ENCODE results near the gene CCDC141. TPM values are rescaled to one million over a fixed set of nuclear protein-coding genes. Genes with fewer than 3 reads are reported as not detected.
"Not testable (repeated sequence)": the region's sequence is repeated elsewhere in the genome, so short reads cannot be mapped to it uniquely, and the experiment has no call there.

The CCDC141 gene
- total RNA-seq, 3 donors from 2014 or later, result 0.58 to 0.84 (median 0.74) TPM

DNA sequence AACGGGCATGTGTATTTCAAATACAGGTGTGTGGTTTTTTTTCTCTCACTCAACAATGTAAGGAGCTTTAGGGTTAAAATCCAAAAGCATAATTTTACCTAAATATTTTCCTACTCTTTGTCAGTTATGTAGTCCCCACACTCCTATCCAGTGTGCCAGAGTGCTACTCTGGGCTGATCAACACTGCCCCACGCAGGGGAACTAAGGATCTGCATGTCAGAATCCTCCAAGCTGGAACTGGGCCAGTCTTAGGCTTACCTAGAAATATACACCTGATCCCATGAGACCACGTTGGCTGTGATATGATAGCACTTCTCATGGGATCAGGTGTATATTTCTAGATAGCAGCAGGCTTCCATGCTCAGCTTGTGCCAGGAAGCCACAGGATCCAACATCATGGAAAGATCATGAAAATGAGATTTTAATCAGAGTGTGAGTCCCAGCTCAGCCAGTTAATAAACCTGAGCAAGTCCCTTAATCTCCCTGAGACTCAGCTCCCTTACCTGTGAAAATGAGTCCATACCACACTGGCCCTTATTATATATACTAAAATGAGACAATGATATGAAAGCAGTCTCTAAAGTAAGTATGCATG, 29.7 kb downstream of the CCDC141 start:
- Mint-ChIP-seq H3K4me1 (ENCODE audit: low read depth) (peaks cover 19% of the 10 kb centered on the region), H3K27me3 (ENCODE audit: low read depth) (no peaks in the 10 kb centered on the region), H3K4me3 (no peak overlapping the region), H3K9me3 (peaks cover under 1% of the 10 kb centered on the region), H3K36me3 (ENCODE audit: insufficient read depth) (no peaks in the 10 kb centered on the region)
- DNase-seq, result peak; percentile 8
- ATAC-seq, result peak; percentile 79 to 81

DNA sequence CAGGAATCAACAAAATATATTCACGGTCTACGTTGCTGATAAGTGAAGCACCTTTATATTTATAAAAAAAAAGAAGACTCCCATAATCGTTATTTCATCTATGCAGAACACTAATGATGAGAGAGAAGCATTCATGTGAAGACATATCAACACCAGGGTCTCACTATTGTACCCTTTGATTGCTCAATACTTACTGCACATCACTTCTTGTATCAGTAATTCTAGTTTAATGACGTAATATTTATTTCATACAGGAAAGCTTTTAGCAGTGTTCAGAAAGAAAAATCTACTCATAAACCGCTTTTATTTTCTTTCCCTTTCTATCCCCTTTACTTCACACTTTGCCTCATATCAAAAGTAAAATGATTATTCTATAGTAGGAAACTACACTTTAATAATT, 30.7 kb downstream of the CCDC141 start:
- DNase-seq, result no peak
- peaks cover 2% of the 10 kb centered on the region for H3K9me3 Mint-ChIP-seq
- H3K27me3 Mint-ChIP-seq (ENCODE audit: low read depth), result no peaks in the 10 kb centered on the region
- no peak for ATAC-seq
- peaks cover 2% of the 10 kb centered on the region for H3K36me3 Mint-ChIP-seq (ENCODE audit: insufficient read depth)
- H3K4me1 Mint-ChIP-seq (ENCODE audit: low read depth), result peaks cover 9% of the 10 kb centered on the region
- no peak overlapping the region for H3K4me3 Mint-ChIP-seq

- peaks cover 9% of the 10 kb centered on the region for H3K9me3 Mint-ChIP-seq
- no peak for ATAC-seq
Measured at GRCh38 chr2:179017773-179018357, 32.1 kb downstream of the CCDC141 start.

GRCh38 chr2:179014189-179014588, 35.7 kb downstream of the CCDC141 start:
- not testable (repeated sequence) for H3K4me3 Mint-ChIP-seq; H3K4me1 Mint-ChIP-seq (ENCODE audit: low read depth); ATAC-seq; H3K27me3 Mint-ChIP-seq (ENCODE audit: low read depth); DNase-seq
- H3K9me3 Mint-ChIP-seq, result peaks cover 27% of the 10 kb centered on the region
- H3K36me3 Mint-ChIP-seq (ENCODE audit: insufficient read depth), result peaks cover 11% of the 10 kb centered on the region

More at GRCh38 chr2:179017773-179018357, 32.1 kb downstream of the CCDC141 start:
- DNase-seq, result no peak
- Mint-ChIP-seq H3K4me1 (ENCODE audit: low read depth) (peaks cover 3% of the 10 kb centered on the region), H3K36me3 (ENCODE audit: insufficient read depth) (peaks cover 2% of the 10 kb centered on the region), H3K4me3 (no peak overlapping the region), H3K27me3 (ENCODE audit: low read depth) (no peaks in the 10 kb centered on the region)

- H3K36me3 Mint-ChIP-seq (ENCODE audit: insufficient read depth), result peaks cover 10% of the 10 kb centered on the region
- H3K9me3 Mint-ChIP-seq, result peaks cover 15% of the 10 kb centered on the region
- H3K27me3 Mint-ChIP-seq (ENCODE audit: low read depth), result no peaks in the 10 kb centered on the region
- ATAC-seq, result no peak
- no peak overlapping the region for H3K4me3 Mint-ChIP-seq
- H3K4me1 Mint-ChIP-seq (ENCODE audit: low read depth), result no peaks in the 10 kb centered on the region
- DNase-seq, result no peak
Measured at GRCh38 chr2:179005976-179006375, 44.0 kb downstream of the CCDC141 start.

DNA sequence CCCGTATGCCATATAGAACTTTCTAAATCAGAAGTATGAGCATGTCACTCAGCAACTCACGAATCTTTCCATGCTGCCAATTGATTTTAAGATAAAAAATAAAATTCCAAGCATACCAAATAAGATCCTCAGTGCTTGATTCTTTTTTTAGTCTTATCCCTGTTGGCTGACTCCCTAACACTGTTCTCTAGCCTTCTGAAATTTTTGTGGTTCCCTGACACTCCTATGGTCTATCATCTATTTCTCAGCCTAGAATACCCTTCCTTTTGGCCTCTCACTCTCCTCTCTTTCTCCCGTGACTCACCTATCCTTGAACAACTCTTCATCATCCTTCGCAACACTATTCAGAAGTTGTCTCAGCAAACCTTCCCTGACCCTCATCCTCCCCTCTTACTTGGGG, 50.5 kb downstream of the CCDC141 start:
- Mint-ChIP-seq H3K27me3 (ENCODE audit: low read depth) (no peaks in the 10 kb centered on the region), H3K9me3 (no peaks in the 10 kb centered on the region), H3K36me3 (ENCODE audit: insufficient read depth) (peaks cover 7% of the 10 kb centered on the region), H3K4me1 (ENCODE audit: low read depth) (peaks cover 14% of the 10 kb centered on the region), H3K4me3 (no peak overlapping the region)
- DNase-seq (no peak), ATAC-seq (no peak)

GRCh38 chr2:178998539-178998938, 51.4 kb downstream of the CCDC141 start:
- H3K4me1 Mint-ChIP-seq (ENCODE audit: low read depth), result peaks cover 14% of the 10 kb centered on the region
- H3K27me3 Mint-ChIP-seq (ENCODE audit: low read depth), result no peaks in the 10 kb centered on the region
- DNase-seq, result no peak
- peaks cover 7% of the 10 kb centered on the region for H3K36me3 Mint-ChIP-seq (ENCODE audit: insufficient read depth)
- peaks cover 1% of the 10 kb centered on the region for H3K9me3 Mint-ChIP-seq
- no peak for ATAC-seq
- no peak overlapping the region for H3K4me3 Mint-ChIP-seq

DNA sequence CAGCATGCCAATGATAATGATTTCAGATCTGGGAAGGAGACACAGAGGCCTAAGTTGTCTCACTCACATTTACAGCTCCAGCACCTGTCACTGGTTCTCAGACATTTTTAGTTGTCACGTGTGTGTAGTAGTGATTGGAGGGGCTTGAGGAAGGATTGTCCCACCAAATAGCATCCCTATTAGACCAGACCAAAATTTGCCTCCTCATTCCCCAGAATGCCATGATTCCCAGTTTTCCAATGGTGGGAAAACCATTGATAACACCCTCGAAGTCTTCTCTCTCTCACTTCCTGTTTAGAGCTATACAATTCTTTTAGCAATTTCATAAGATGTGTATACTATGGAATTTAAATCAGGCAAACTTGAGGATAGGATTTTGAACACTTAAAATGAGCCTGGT, 52.5 kb downstream of the CCDC141 start:
- Mint-ChIP-seq H3K36me3 (ENCODE audit: insufficient read depth) (peaks cover 7% of the 10 kb centered on the region), H3K4me3 (no peak overlapping the region), H3K9me3 (peaks cover 6% of the 10 kb centered on the region), H3K4me1 (ENCODE audit: low read depth) (peaks cover 14% of the 10 kb centered on the region), H3K27me3 (ENCODE audit: low read depth) (no peaks in the 10 kb centered on the region)
- ATAC-seq (no peak), DNase-seq (no peak)

GRCh38 chr2:178997067-178997466, 52.9 kb downstream of the CCDC141 start:
- ATAC-seq (no peak), DNase-seq (no peak)
- peaks cover 6% of the 10 kb centered on the region for H3K9me3 Mint-ChIP-seq
- peaks cover 7% of the 10 kb centered on the region for H3K36me3 Mint-ChIP-seq (ENCODE audit: insufficient read depth)
- H3K4me3 Mint-ChIP-seq, result no peak overlapping the region
- no peaks in the 10 kb centered on the region for H3K27me3 Mint-ChIP-seq (ENCODE audit: low read depth)
- peaks cover 14% of the 10 kb centered on the region for H3K4me1 Mint-ChIP-seq (ENCODE audit: low read depth)

DNA sequence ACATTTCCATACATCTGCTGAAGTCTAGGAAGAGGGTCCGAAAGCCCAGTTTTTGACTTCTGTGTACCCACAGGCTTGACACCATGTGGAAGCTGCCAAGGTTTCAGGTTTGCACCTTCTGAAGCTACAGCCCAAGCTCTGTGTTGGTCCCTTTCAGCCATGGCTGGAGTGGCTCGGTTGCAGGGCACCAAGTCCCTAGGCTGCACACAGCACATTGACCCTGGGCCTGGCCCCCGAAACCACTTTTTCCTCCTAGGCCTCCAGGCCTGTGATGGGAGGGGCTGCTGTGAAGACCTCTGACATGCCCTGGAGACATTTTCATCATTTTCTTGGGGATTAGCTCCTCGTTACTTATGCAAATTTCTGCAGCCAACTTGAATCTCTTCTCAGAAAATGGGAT, 55.7 kb downstream of the CCDC141 start:
- H3K27me3 Mint-ChIP-seq (ENCODE audit: low read depth), result no peaks in the 10 kb centered on the region
- H3K4me1 Mint-ChIP-seq (ENCODE audit: low read depth), result peaks cover 14% of the 10 kb centered on the region
- ATAC-seq (no peak), DNase-seq (no peak)
- no peak overlapping the region for H3K4me3 Mint-ChIP-seq
- peaks cover 7% of the 10 kb centered on the region for H3K36me3 Mint-ChIP-seq (ENCODE audit: insufficient read depth)
- H3K9me3 Mint-ChIP-seq, result peaks cover 6% of the 10 kb centered on the region

DNA sequence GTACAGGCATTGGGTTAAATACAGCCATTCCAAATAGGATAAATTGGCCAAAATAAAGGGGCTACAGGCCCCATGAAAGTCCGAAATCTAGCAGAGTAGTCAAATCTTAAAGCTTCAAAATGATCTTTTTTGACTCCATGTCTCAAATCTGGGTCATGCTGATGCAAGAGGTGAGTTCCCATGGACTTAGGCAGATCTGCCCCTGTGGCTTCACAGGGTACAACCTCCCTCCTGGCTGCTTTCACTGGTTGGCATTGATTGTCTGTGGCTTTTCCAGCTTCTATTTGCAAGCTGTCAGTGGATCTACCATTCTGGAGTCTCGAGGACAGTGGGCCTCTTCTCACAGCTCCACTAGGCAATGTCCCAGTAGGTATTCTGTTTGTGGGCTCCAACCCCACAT, 56.1 kb downstream of the CCDC141 start:
- Mint-ChIP-seq H3K27me3 (ENCODE audit: low read depth) (no peaks in the 10 kb centered on the region), H3K4me1 (ENCODE audit: low read depth) (peaks cover 10% of the 10 kb centered on the region), H3K36me3 (ENCODE audit: insufficient read depth) (peaks cover 7% of the 10 kb centered on the region), H3K9me3 (peaks cover 6% of the 10 kb centered on the region), H3K4me3 (no peak overlapping the region)
- ATAC-seq, result no peak
- DNase-seq, result no peak

DNA sequence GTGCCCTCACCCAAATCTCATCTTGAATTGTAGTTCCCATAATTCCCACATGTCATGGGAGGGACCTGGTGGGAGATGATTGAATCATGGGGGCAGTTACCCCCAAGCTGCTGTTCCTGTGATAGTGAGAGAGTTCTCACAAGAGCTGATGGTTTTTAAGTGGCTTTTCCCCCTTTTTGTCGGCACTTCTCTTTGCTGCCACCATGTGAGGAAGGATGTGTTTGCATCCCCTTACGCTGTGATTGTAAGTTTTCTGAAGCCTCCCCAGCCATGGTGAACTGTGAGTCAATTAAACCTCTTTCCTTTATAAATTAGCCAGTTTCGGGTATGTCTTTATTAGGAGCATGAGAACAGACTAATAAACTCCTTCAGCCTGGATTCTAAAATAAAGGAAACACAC, 57.2 kb downstream of the CCDC141 start:
- H3K9me3 Mint-ChIP-seq; DNase-seq; H3K27me3 Mint-ChIP-seq (ENCODE audit: low read depth); H3K4me3 Mint-ChIP-seq; ATAC-seq; H3K36me3 Mint-ChIP-seq (ENCODE audit: insufficient read depth); H3K4me1 Mint-ChIP-seq (ENCODE audit: low read depth): not testable (repeated sequence)

DNA sequence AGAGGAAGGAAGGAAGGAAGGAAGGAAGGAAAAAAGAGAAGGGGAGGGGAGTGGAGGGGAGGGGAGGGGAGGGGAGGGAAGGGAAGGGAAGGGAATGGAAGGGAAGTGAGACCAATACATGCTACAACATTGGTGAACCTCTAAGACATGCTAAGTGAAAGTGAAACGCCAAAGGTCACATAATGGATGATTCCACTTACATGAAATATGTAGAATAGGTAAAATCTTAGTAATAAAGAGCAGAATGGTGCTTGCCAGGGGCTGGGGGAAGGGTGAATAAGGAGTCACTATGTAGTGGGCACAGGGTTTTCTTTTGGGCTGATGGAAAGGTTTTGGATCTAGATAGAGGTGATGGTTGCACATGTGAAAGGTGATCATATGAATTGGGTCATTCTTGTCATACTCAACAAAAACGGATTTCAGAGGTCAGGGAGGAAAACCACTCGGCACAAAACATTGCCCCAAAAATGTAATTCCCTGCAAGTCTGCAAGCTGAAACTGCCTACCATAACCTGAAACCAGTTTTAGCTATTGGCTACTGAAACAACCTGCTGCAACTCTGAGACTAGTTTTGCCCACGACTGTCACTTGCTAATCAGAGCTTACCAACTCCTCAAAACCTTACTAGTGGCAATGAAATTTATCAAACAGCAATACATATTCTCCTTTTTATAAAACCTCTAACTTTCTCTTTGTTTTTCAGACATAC, 59.2 kb downstream of the CCDC141 start:
- peaks cover 5% of the 10 kb centered on the region for H3K4me1 Mint-ChIP-seq (ENCODE audit: low read depth)
- peaks cover 6% of the 10 kb centered on the region for H3K9me3 Mint-ChIP-seq
- peaks cover 7% of the 10 kb centered on the region for H3K36me3 Mint-ChIP-seq (ENCODE audit: insufficient read depth)
- no peak overlapping the region for H3K4me3 Mint-ChIP-seq
- no peaks in the 10 kb centered on the region for H3K27me3 Mint-ChIP-seq (ENCODE audit: low read depth)
- DNase-seq (no peak), ATAC-seq (peak; percentile 58 to 62)

GRCh38 chr2:178989424-178989823, 60.5 kb downstream of the CCDC141 start:
- H3K4me1 Mint-ChIP-seq (ENCODE audit: low read depth); H3K36me3 Mint-ChIP-seq (ENCODE audit: insufficient read depth); ATAC-seq; DNase-seq; H3K4me3 Mint-ChIP-seq; H3K9me3 Mint-ChIP-seq; H3K27me3 Mint-ChIP-seq (ENCODE audit: low read depth): not testable (repeated sequence)

- ATAC-seq, result not testable (repeated sequence)
Measured at GRCh38 chr2:178982652-178983051, 67.3 kb downstream of the CCDC141 start.

More at GRCh38 chr2:178982652-178983051, 67.3 kb downstream of the CCDC141 start:
- not testable (repeated sequence) for H3K4me3 Mint-ChIP-seq; H3K27me3 Mint-ChIP-seq (ENCODE audit: low read depth); H3K4me1 Mint-ChIP-seq (ENCODE audit: low read depth); H3K9me3 Mint-ChIP-seq; DNase-seq; H3K36me3 Mint-ChIP-seq (ENCODE audit: insufficient read depth)
